H1 (cell line): ENCODE results near the gene ANKS1A. TPM values are rescaled to one million over a fixed set of nuclear protein-coding genes. Genes with fewer than 3 reads are reported as not detected.
A peak's percentile ranks its signal among the peaks of the same experiment; 100 is the strongest.

Experiments used
- CTCF ChIA-PET: fragments of 300-600 bp; sonication (Branson Sonifier 250); formaldehyde crosslinking; loops from one replicate; lab custom pipeline; 2021; ENCODE audit not compliant: partially characterized antibody; lab: Charles Lee
- POLR2A ChIA-PET: fragments of 300-600 bp; sonication (Branson Sonifier 250); formaldehyde crosslinking; loops from one replicate; lab custom pipeline; 2021; ENCODE audit warnings: inconsistent platforms; ENCODE audit not compliant: partially characterized antibody; lab: Charles Lee
- DNase-seq, 2 experiments: peaks; one replicate each; pipeline versions ENCODE4 v3.0.0 to v3.0.0-alpha.2; 2010 to 2022; ENCODE audit warnings: low spot score in 2 of 2, low read depth in 1 of 2, mixed read lengths in 1 of 2
- FAIRE-seq: peaks from 2 replicates; lab custom pipeline; 2011; peaks lifted over from hg19 to GRCh38; lab: Jason Lieb, UNC
- H2AFZ ChIP-seq: 2 replicates; pipeline ENCODE4 v1.8.1; 2012; ENCODE audit warnings: low read length, inconsistent platforms
- H2AK5ac ChIP-seq: 2 replicates; pipeline ENCODE4 v1.6.1; 2013; ENCODE audit warnings: low read depth, low read length
- H2BK120ac ChIP-seq: replicated peaks from 2 replicates; pipeline ENCODE3; 2013; ENCODE audit warnings: low read depth, low read length, inconsistent platforms
- H2BK12ac ChIP-seq: 2 replicates; pipeline ENCODE4 v1.6.1; 2013; ENCODE audit warnings: low read depth, low read length
- H2BK15ac ChIP-seq: 2 replicates; pipeline ENCODE4 v1.6.1; 2013; ENCODE audit warnings: low read length
- H2BK20ac ChIP-seq: 2 replicates; pipeline ENCODE4 v1.6.1; 2013; ENCODE audit warnings: low read length
- H2BK5ac ChIP-seq: 2 replicates; pipeline ENCODE4 v1.6.1; 2013; ENCODE audit warnings: low read depth, low read length
- H3K14ac ChIP-seq: 2 replicates; pipeline ENCODE4 v1.6.1; 2013; ENCODE audit warnings: inconsistent platforms; ENCODE audit not compliant: insufficient read length
- H3K18ac ChIP-seq: 2 replicates; pipeline ENCODE4 v1.6.1; 2013; ENCODE audit warnings: low read length; ENCODE audit errors: extremely low read depth
- H3K23ac ChIP-seq: 2 replicates; pipeline ENCODE4 v1.6.1; 2013; ENCODE audit warnings: inconsistent platforms; ENCODE audit not compliant: insufficient read length
- H3K23me2 ChIP-seq: 2 replicates; pipeline ENCODE4 v1.6.1; 2013; ENCODE audit warnings: low read depth, low read length
- H3K27ac ChIP-seq: 2 replicates; pipeline ENCODE4 v1.6.1; 2011; ENCODE audit warnings: low read depth, low read length, inconsistent platforms
- H3K27me3 ChIP-seq, 4 experiments: replicated peaks in 1 of 4; 1 replicate in 1 of 4; 2 replicates in 3 of 4; pipeline versions ENCODE4 v1.6.1 to v1.8.1; 2011 to 2013; ENCODE audit warnings: low read length in 3 of 4, mild to moderate bottlenecking in 3 of 4, inconsistent platforms in 2 of 4, mixed read lengths in 2 of 4, moderate library complexity in 1 of 4; ENCODE audit not compliant: control insufficient read depth in 3 of 4, insufficient read depth in 3 of 4; ENCODE audit errors: extremely low read depth in 1 of 4
- H3K36me3 ChIP-seq, 4 experiments: 2 replicates each; pipeline versions ENCODE4 v1.6.1 to v1.8.1; 2011 to 2013; ENCODE audit warnings: mild to moderate bottlenecking in 4 of 4, low read length in 3 of 4, moderate library complexity in 2 of 4, control low read depth in 1 of 4, inconsistent platforms in 1 of 4; ENCODE audit not compliant: insufficient read depth in 4 of 4, control insufficient read depth in 2 of 4
- H3K4ac ChIP-seq: replicated peaks from 2 replicates; pipeline ENCODE3; 2013; ENCODE audit warnings: low read length, low read depth, mixed read lengths, inconsistent platforms; ENCODE audit not compliant: insufficient read length
- H3K4me1 ChIP-seq, 4 experiments: replicated peaks in 1 of 4; 1 replicate in 1 of 4; 2 replicates in 3 of 4; pipeline versions ENCODE4 v1.6.1 to v1.8.1; 2011 to 2013; ENCODE audit warnings: low read length in 3 of 4, inconsistent platforms in 2 of 4, mixed read lengths in 1 of 4; ENCODE audit not compliant: insufficient read depth in 4 of 4, control insufficient read depth in 3 of 4
- H3K4me2 ChIP-seq, 2 experiments: 2 replicates each; pipeline versions ENCODE4 v1.6.1 to v1.8.1; 2011 to 2013; ENCODE audit warnings: low read depth in 2 of 2, low read length in 2 of 2, control low read depth in 1 of 2, inconsistent platforms in 1 of 2, mild to moderate bottlenecking in 1 of 2; ENCODE audit not compliant: insufficient read depth in 1 of 2
- H3K4me3 ChIP-seq, 4 experiments: fragments of 200-600, 300-600 bp in 1 of 4; sonication (generic), shearing (Covaris generic), sonication (Bioruptor Twin) in 1 of 4; 2 replicates each; pipeline versions ENCODE4 v1.5.1 to v1.8.1; 2011 to 2016; ENCODE audit warnings: low read length in 4 of 4, low read depth in 3 of 4, control low read depth in 2 of 4, inconsistent platforms in 2 of 4, mild to moderate bottlenecking in 2 of 4, mixed read lengths in 1 of 4, moderate library complexity in 1 of 4; ENCODE audit not compliant: insufficient read depth in 2 of 4; ENCODE audit errors: extremely low read depth in 1 of 4
- H3K56ac ChIP-seq: replicated peaks from 2 replicates; pipeline ENCODE3; 2013; ENCODE audit warnings: low read depth, mild to moderate bottlenecking, mixed read lengths, low read length, inconsistent platforms; ENCODE audit not compliant: insufficient read length
- H3K79me1 ChIP-seq: 2 replicates; pipeline ENCODE4 v1.6.1; 2013; ENCODE audit warnings: low read depth, low read length, control low read depth
- H3K79me2 ChIP-seq, 2 experiments: 2 replicates each; pipeline versions ENCODE4 v1.6.1 to v1.8.1; 2012 to 2013; ENCODE audit warnings: low read length in 2 of 2, mild to moderate bottlenecking in 2 of 2, inconsistent platforms in 1 of 2; ENCODE audit not compliant: insufficient read depth in 2 of 2, control insufficient read depth in 1 of 2
- H3K9ac ChIP-seq, 4 experiments: replicated peaks in 1 of 4; 1 replicate in 1 of 4; 2 replicates in 3 of 4; pipeline versions ENCODE4 v1.6.1 to v1.8.1; 2011 to 2013; ENCODE audit warnings: low read depth in 3 of 4, low read length in 3 of 4, control low read depth in 2 of 4, mild to moderate bottlenecking in 2 of 4, moderate library complexity in 2 of 4, inconsistent platforms in 1 of 4; ENCODE audit errors: extremely low read depth in 1 of 4
- H3K9me3 ChIP-seq, 2 experiments: 2 replicates each; pipeline versions ENCODE4 v1.6.1 to v1.8.1; 2012 to 2013; ENCODE audit warnings: mild to moderate bottlenecking in 2 of 2, moderate library complexity in 2 of 2, control low read depth in 1 of 2, inconsistent platforms in 1 of 2, low read depth in 1 of 2, low read length in 1 of 2, mixed read lengths in 1 of 2; ENCODE audit not compliant: insufficient read depth in 2 of 2
- H4K20me1 ChIP-seq, 2 experiments: replicated peaks in 1 of 2; 2 replicates each; pipeline versions ENCODE3 to v1.8.1; 2011 to 2013; ENCODE audit warnings: inconsistent platforms in 2 of 2, low read length in 2 of 2, mild to moderate bottlenecking in 1 of 2; ENCODE audit not compliant: insufficient read depth in 2 of 2, control insufficient read depth in 1 of 2
- H4K5ac ChIP-seq: 2 replicates; pipeline ENCODE4 v1.6.1; 2013; ENCODE audit warnings: low read length, low read depth, mixed read lengths, inconsistent platforms; ENCODE audit not compliant: insufficient read length
- H4K8ac ChIP-seq: 2 replicates; pipeline ENCODE4 v1.8.0; 2013; ENCODE audit warnings: mild to moderate bottlenecking, moderate library complexity, low read length, inconsistent platforms; ENCODE audit not compliant: insufficient read depth; ENCODE audit errors: extremely low read depth
- H4K91ac ChIP-seq: replicated peaks from 2 replicates; pipeline ENCODE3; 2013; ENCODE audit warnings: low read length, mixed read lengths, inconsistent platforms; ENCODE audit not compliant: insufficient read length
- CEBPB ChIP-seq: IDR thresholded peaks from 2 replicates; pipeline ENCODE4 v1.6.1; 2012; ENCODE audit warnings: low read depth, low read length
- CHD2 ChIP-seq: IDR thresholded peaks from 2 replicates; pipeline ENCODE4 v1.6.1; 2012; ENCODE audit warnings: low read length, improper control_type of control experiment
- HDAC2 ChIP-seq, 2 experiments: fragments of 300-600 bp in 1 of 2; sonication (generic) in 1 of 2; IDR thresholded peaks; 2 replicates each; pipeline ENCODE4 v1.6.1; 2011 to 2012; ENCODE audit warnings: low read depth in 2 of 2, low read length in 2 of 2, mild to moderate bottlenecking in 2 of 2, moderate library complexity in 2 of 2, borderline replicate concordance in 1 of 2, inconsistent platforms in 1 of 2
- KDM4A ChIP-seq: IDR thresholded peaks from one replicate; pipeline ENCODE4 v1.7.1; 2012; ENCODE audit warnings: low read depth, mild to moderate bottlenecking, moderate library complexity, low read length, inconsistent platforms; ENCODE audit not compliant: severe bottlenecking
- RNF2 ChIP-seq: fragments of 200-900, 300-1000 bp; sonication (generic); IDR thresholded peaks from 2 replicates; pipeline ENCODE4 v1.7.1; 2016; ENCODE audit warnings: borderline replicate concordance, low read depth, mild to moderate bottlenecking, antibody characterized with exemption, low read length; ENCODE audit not compliant: poor library complexity, severe bottlenecking; ENCODE audit errors: missing control alignments
- SP1 ChIP-seq: IDR thresholded peaks from 2 replicates; pipeline ENCODE4 v1.6.1; 2011; ENCODE audit warnings: low read depth, low read length
- TAF7 ChIP-seq: optimal IDR thresholded peaks from 2 replicates; pipeline ENCODE3; 2011; ENCODE audit warnings: low read depth, mild to moderate bottlenecking, inconsistent platforms, low read length, moderate library complexity, borderline replicate concordance
- TEAD4 ChIP-seq: IDR thresholded peaks from 2 replicates; pipeline ENCODE4 v1.6.1; 2012; ENCODE audit warnings: low read depth, low read length, inconsistent platforms, mixed read lengths
- WGBS, 2 experiments: shearing (Covaris generic) in 1 of 2; methylation state at CpG; one replicate each; pipeline versions ENCODE4 v1.1.6 to v1.1.7; 2013 to 2015; ENCODE audit warnings: low lambda C conversion rate in 2 of 2, mixed read lengths in 2 of 2, inconsistent platforms in 1 of 2, low coverage in 1 of 2, missing lambda C conversion rate in 1 of 2; ENCODE audit not compliant: insufficient replicate concordance in 2 of 2, insufficient coverage in 1 of 2, insufficient read length in 1 of 2; ENCODE audit errors: extremely low coverage in 1 of 2, missing lambda C conversion rate in 1 of 2; 5-methylcytosine and 5-hydroxymethylcytosine counted together
- polyA plus RNA-seq, 7 experiments: library from polyadenylated mRNA; depleted of rRNA in 3 of 7; stranded (reverse) in 5 of 7; unstranded in 2 of 7; fragments of >200 nt in 5 of 7; fragments of 200-250 nt in 2 of 7; gene quantifications; 1 replicate in 5 of 7; 2 replicates in 1 of 7; 4 replicates in 1 of 7; pipeline versions ENCODE4 v1.2.1 to v1.2.3, GENCODE V29; 2011 to 2013; ENCODE audit warnings: missing spikeins in 2 of 7, mixed read lengths in 2 of 7
- total RNA-seq: library from RNA; stranded (reverse); fragmentation: NEBNext Ultra II Directional; extraction: Animal tissue kit (Norgen Biotek cat#: 25700); gene quantifications from 2 replicates; pipeline ENCODE4 v1.2.1, GENCODE V29; 2021
- TF ChIP-seq, protein P1 (sequence below), 3 experiments: IDR thresholded peaks; 1 replicate in 2 of 3; 2 replicates in 1 of 3; pipeline versions ENCODE4 v1.5.1 to v1.6.1; 2011; ENCODE audit warnings: low read length in 3 of 3, mild to moderate bottlenecking in 3 of 3, inconsistent platforms in 2 of 3, low read depth in 1 of 3, moderate library complexity in 1 of 3; ENCODE audit not compliant: insufficient read depth in 1 of 3; ENCODE audit errors: control extremely low read depth in 1 of 3

Gene ANKS1A
- total and polyA plus RNA-seq, 2 of the 8 experiments (the other 6 are each of a cell fraction or from before 2014, with no cell fraction given) = 9.8 to 30.9 TPM

DNA sequence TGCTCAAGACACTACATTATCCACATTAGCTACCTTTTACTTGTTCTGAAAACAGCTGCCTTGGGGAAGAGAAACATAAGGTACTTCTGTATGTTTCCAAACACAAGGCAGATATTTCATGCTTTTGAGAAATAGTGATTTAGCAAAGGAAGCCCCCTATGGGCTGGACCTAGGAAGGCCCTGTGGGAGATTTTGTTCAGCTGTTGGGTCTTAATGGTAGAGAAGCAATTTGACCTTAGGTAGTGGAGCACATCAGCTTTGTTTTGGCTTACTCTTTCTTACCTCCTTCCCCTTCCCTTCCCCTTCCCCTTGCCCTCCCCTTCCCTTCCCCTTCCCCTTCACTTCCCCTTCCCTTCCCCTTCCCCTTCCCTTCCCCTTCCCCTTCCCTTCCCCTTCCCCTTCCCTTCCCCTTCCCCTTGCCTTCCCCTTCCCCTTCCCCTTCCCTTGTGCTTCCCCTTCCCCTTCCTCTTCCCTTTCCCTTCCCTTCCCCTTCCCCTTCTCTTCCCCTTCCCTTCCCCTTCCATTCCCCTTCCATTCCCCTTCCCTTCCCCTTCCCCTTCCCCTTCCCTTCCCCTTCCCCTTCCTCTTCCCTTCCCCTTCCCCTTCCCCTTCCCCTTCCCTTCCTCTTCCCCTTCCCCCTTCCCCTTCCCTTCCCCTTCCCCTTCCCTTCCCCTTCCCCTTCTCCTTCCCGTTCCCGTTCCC, 84.6 kb downstream of the ANKS1A start:
- Histone ChIP-seq H2BK15ac (no peak overlapping the region), H4K20me1 (no peaks in the 10 kb centered on the region), H2BK120ac (no peak overlapping the region), H3K79me1 (no peaks in the 10 kb centered on the region), H3K4ac (no peak overlapping the region), H3K9me3 (no peaks in the 10 kb centered on the region), H3K14ac (no peak overlapping the region), H3K23ac (no peak overlapping the region), H2AK5ac (no peak overlapping the region), H2BK5ac (no peak overlapping the region), H3K4me1 (no peaks in the 10 kb centered on the region), H3K79me2 (no peaks in the 10 kb centered on the region), H3K23me2 (no peaks in the 10 kb centered on the region), H2AFZ (no peak overlapping the region), H4K8ac (no peak overlapping the region), H2BK20ac (no peak overlapping the region), H3K4me3 (no peak overlapping the region), H3K18ac (no peak overlapping the region), H4K5ac (no peak overlapping the region), H2BK12ac (no peak overlapping the region), H3K27ac (no peak overlapping the region), H3K4me2 (no peak overlapping the region), H3K36me3 (peaks cover 2 to 9% (median 5%) of the 10 kb centered on the region in 4 experiments; a peak in 5 of 8 replicates), H3K9ac (no peak overlapping the region), H4K91ac (no peak overlapping the region), H3K56ac (no peak overlapping the region), H3K27me3 (peaks cover 0 to 1% (median 0%) of the 10 kb centered on the region in 4 experiments; a peak in 1 of 7 replicates)
- ChIA-PET POLR2A (interaction anchor here (0.9 kb wide), 1 partner anchor 85 kb away, joined by 3 read pairs; the partner anchor contains the start of gene TAF11), CTCF (interaction anchor here (0.7 to 2.2 kb wide), 16 partner anchors 9 to 230 kb away, joined by 3 to 12 read pairs (median 4); no protein-coding TSS in a partner anchor)
- DNase-seq (no peak), FAIRE-seq (no peak)
- WGBS, 2 experiments = 4% methylated on average over 2 of the region's 2 CpGs; no CpG with 5 or more reads in 1 of the 2 experiments
- no peak for TF ChIP-seq RNF2
- TF ChIP-seq SP1 = no peak
- TF ChIP-seq TEAD4 = no peak
- no peak for TF ChIP-seq HDAC2 (IDR thresholded peaks at IDR 0.05; ENCODE audit: borderline replicate concordance in 1 of 2, low read depth in 2 of 2, low read length in 2 of 2)
- no peak for TF ChIP-seq CHD2
- TF ChIP-seq, protein P1, sequence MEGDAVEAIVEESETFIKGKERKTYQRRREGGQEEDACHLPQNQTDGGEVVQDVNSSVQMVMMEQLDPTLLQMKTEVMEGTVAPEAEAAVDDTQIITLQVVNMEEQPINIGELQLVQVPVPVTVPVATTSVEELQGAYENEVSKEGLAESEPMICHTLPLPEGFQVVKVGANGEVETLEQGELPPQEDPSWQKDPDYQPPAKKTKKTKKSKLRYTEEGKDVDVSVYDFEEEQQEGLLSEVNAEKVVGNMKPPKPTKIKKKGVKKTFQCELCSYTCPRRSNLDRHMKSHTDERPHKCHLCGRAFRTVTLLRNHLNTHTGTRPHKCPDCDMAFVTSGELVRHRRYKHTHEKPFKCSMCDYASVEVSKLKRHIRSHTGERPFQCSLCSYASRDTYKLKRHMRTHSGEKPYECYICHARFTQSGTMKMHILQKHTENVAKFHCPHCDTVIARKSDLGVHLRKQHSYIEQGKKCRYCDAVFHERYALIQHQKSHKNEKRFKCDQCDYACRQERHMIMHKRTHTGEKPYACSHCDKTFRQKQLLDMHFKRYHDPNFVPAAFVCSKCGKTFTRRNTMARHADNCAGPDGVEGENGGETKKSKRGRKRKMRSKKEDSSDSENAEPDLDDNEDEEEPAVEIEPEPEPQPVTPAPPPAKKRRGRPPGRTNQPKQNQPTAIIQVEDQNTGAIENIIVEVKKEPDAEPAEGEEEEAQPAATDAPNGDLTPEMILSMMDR (IDR thresholded peaks at IDR 0.05; ENCODE audit: control extremely low read depth in 1 of 3, insufficient read depth in 1 of 3, low read depth in 1 of 3, low read length in 3 of 3) = peak in 2 of 3 experiments; percentile 20 to 25; a peak in 2 of 4 replicates
- no peak for TF ChIP-seq KDM4A
- TF ChIP-seq CEBPB = no peak
- no peak for TF ChIP-seq TAF7
